H1 (cell line): ENCODE measurements around the gene ADCY9. TPM values are rescaled to one million over a fixed set of nuclear protein-coding genes. Genes with fewer than 3 reads are reported as not detected.

ENCODE experiments used
- CTCF ChIA-PET: fragments of 300-600 bp; sonication (Branson Sonifier 250); formaldehyde crosslinking; loops from one replicate; lab custom pipeline; 2021; ENCODE audit not compliant: partially characterized antibody; lab: Charles Lee
- POLR2A ChIA-PET: fragments of 300-600 bp; sonication (Branson Sonifier 250); formaldehyde crosslinking; loops from one replicate; lab custom pipeline; 2021; ENCODE audit warnings: inconsistent platforms; ENCODE audit not compliant: partially characterized antibody; lab: Charles Lee
- DNase-seq, 2 experiments: peaks; one replicate each; pipeline versions ENCODE4 v3.0.0 to v3.0.0-alpha.2; 2010 to 2022; ENCODE audit warnings: low spot score in 2 of 2, low read depth in 1 of 2, mixed read lengths in 1 of 2
- FAIRE-seq: peaks from 2 replicates; lab custom pipeline; 2011; peaks lifted over from hg19 to GRCh38; lab: Jason Lieb, UNC
- H2AFZ ChIP-seq: 2 replicates; pipeline ENCODE4 v1.8.1; 2012; ENCODE audit warnings: low read length, inconsistent platforms
- H2AK5ac ChIP-seq: 2 replicates; pipeline ENCODE4 v1.6.1; 2013; ENCODE audit warnings: low read depth, low read length
- H2BK120ac ChIP-seq: replicated peaks from 2 replicates; pipeline ENCODE3; 2013; ENCODE audit warnings: low read depth, low read length, inconsistent platforms
- H2BK12ac ChIP-seq: 2 replicates; pipeline ENCODE4 v1.6.1; 2013; ENCODE audit warnings: low read depth, low read length
- H2BK15ac ChIP-seq: 2 replicates; pipeline ENCODE4 v1.6.1; 2013; ENCODE audit warnings: low read length
- H2BK20ac ChIP-seq: 2 replicates; pipeline ENCODE4 v1.6.1; 2013; ENCODE audit warnings: low read length
- H2BK5ac ChIP-seq: 2 replicates; pipeline ENCODE4 v1.6.1; 2013; ENCODE audit warnings: low read depth, low read length
- H3K14ac ChIP-seq: 2 replicates; pipeline ENCODE4 v1.6.1; 2013; ENCODE audit warnings: inconsistent platforms; ENCODE audit not compliant: insufficient read length
- H3K18ac ChIP-seq: 2 replicates; pipeline ENCODE4 v1.6.1; 2013; ENCODE audit warnings: low read length; ENCODE audit errors: extremely low read depth
- H3K23ac ChIP-seq: 2 replicates; pipeline ENCODE4 v1.6.1; 2013; ENCODE audit warnings: inconsistent platforms; ENCODE audit not compliant: insufficient read length
- H3K23me2 ChIP-seq: 2 replicates; pipeline ENCODE4 v1.6.1; 2013; ENCODE audit warnings: low read depth, low read length
- H3K27ac ChIP-seq: 2 replicates; pipeline ENCODE4 v1.6.1; 2011; ENCODE audit warnings: low read depth, low read length, inconsistent platforms
- H3K27me3 ChIP-seq, 4 experiments: replicated peaks in 1 of 4; 1 replicate in 1 of 4; 2 replicates in 3 of 4; pipeline versions ENCODE4 v1.6.1 to v1.8.1; 2011 to 2013; ENCODE audit warnings: low read length in 3 of 4, mild to moderate bottlenecking in 3 of 4, inconsistent platforms in 2 of 4, mixed read lengths in 2 of 4, moderate library complexity in 1 of 4; ENCODE audit not compliant: control insufficient read depth in 3 of 4, insufficient read depth in 3 of 4; ENCODE audit errors: extremely low read depth in 1 of 4
- H3K36me3 ChIP-seq, 4 experiments: 2 replicates each; pipeline versions ENCODE4 v1.6.1 to v1.8.1; 2011 to 2013; ENCODE audit warnings: mild to moderate bottlenecking in 4 of 4, low read length in 3 of 4, moderate library complexity in 2 of 4, control low read depth in 1 of 4, inconsistent platforms in 1 of 4; ENCODE audit not compliant: insufficient read depth in 4 of 4, control insufficient read depth in 2 of 4
- H3K4ac ChIP-seq: replicated peaks from 2 replicates; pipeline ENCODE3; 2013; ENCODE audit warnings: low read length, low read depth, mixed read lengths, inconsistent platforms; ENCODE audit not compliant: insufficient read length
- H3K4me1 ChIP-seq, 4 experiments: replicated peaks in 1 of 4; 1 replicate in 1 of 4; 2 replicates in 3 of 4; pipeline versions ENCODE4 v1.6.1 to v1.8.1; 2011 to 2013; ENCODE audit warnings: low read length in 3 of 4, inconsistent platforms in 2 of 4, mixed read lengths in 1 of 4; ENCODE audit not compliant: insufficient read depth in 4 of 4, control insufficient read depth in 3 of 4
- H3K4me2 ChIP-seq, 2 experiments: 2 replicates each; pipeline versions ENCODE4 v1.6.1 to v1.8.1; 2011 to 2013; ENCODE audit warnings: low read depth in 2 of 2, low read length in 2 of 2, control low read depth in 1 of 2, inconsistent platforms in 1 of 2, mild to moderate bottlenecking in 1 of 2; ENCODE audit not compliant: insufficient read depth in 1 of 2
- H3K4me3 ChIP-seq, 4 experiments: fragments of 200-600, 300-600 bp in 1 of 4; sonication (generic), shearing (Covaris generic), sonication (Bioruptor Twin) in 1 of 4; 2 replicates each; pipeline versions ENCODE4 v1.5.1 to v1.8.1; 2011 to 2016; ENCODE audit warnings: low read length in 4 of 4, low read depth in 3 of 4, control low read depth in 2 of 4, inconsistent platforms in 2 of 4, mild to moderate bottlenecking in 2 of 4, mixed read lengths in 1 of 4, moderate library complexity in 1 of 4; ENCODE audit not compliant: insufficient read depth in 2 of 4; ENCODE audit errors: extremely low read depth in 1 of 4
- H3K56ac ChIP-seq: replicated peaks from 2 replicates; pipeline ENCODE3; 2013; ENCODE audit warnings: low read depth, mild to moderate bottlenecking, mixed read lengths, low read length, inconsistent platforms; ENCODE audit not compliant: insufficient read length
- H3K79me1 ChIP-seq: 2 replicates; pipeline ENCODE4 v1.6.1; 2013; ENCODE audit warnings: low read depth, low read length, control low read depth
- H3K79me2 ChIP-seq, 2 experiments: 2 replicates each; pipeline versions ENCODE4 v1.6.1 to v1.8.1; 2012 to 2013; ENCODE audit warnings: low read length in 2 of 2, mild to moderate bottlenecking in 2 of 2, inconsistent platforms in 1 of 2; ENCODE audit not compliant: insufficient read depth in 2 of 2, control insufficient read depth in 1 of 2
- H3K9ac ChIP-seq, 4 experiments: replicated peaks in 1 of 4; 1 replicate in 1 of 4; 2 replicates in 3 of 4; pipeline versions ENCODE4 v1.6.1 to v1.8.1; 2011 to 2013; ENCODE audit warnings: low read depth in 3 of 4, low read length in 3 of 4, control low read depth in 2 of 4, mild to moderate bottlenecking in 2 of 4, moderate library complexity in 2 of 4, inconsistent platforms in 1 of 4; ENCODE audit errors: extremely low read depth in 1 of 4
- H3K9me3 ChIP-seq, 2 experiments: 2 replicates each; pipeline versions ENCODE4 v1.6.1 to v1.8.1; 2012 to 2013; ENCODE audit warnings: mild to moderate bottlenecking in 2 of 2, moderate library complexity in 2 of 2, control low read depth in 1 of 2, inconsistent platforms in 1 of 2, low read depth in 1 of 2, low read length in 1 of 2, mixed read lengths in 1 of 2; ENCODE audit not compliant: insufficient read depth in 2 of 2
- H4K20me1 ChIP-seq, 2 experiments: replicated peaks in 1 of 2; 2 replicates each; pipeline versions ENCODE3 to v1.8.1; 2011 to 2013; ENCODE audit warnings: inconsistent platforms in 2 of 2, low read length in 2 of 2, mild to moderate bottlenecking in 1 of 2; ENCODE audit not compliant: insufficient read depth in 2 of 2, control insufficient read depth in 1 of 2
- H4K5ac ChIP-seq: 2 replicates; pipeline ENCODE4 v1.6.1; 2013; ENCODE audit warnings: low read length, low read depth, mixed read lengths, inconsistent platforms; ENCODE audit not compliant: insufficient read length
- H4K8ac ChIP-seq: 2 replicates; pipeline ENCODE4 v1.8.0; 2013; ENCODE audit warnings: mild to moderate bottlenecking, moderate library complexity, low read length, inconsistent platforms; ENCODE audit not compliant: insufficient read depth; ENCODE audit errors: extremely low read depth
- H4K91ac ChIP-seq: replicated peaks from 2 replicates; pipeline ENCODE3; 2013; ENCODE audit warnings: low read length, mixed read lengths, inconsistent platforms; ENCODE audit not compliant: insufficient read length
- ASH2L ChIP-seq: fragments of 200-600, 300-600 bp; sonication (generic); IDR thresholded peaks from one replicate; pipeline ENCODE4 v1.7.1; 2017; ENCODE audit warnings: low read length
- BRCA1 ChIP-seq: IDR thresholded peaks from 2 replicates; pipeline ENCODE4 v1.6.1; 2012; ENCODE audit warnings: low read depth, low read length, improper control_type of control experiment
- CBX5 ChIP-seq: fragments of 300-800, 300-1000 bp; sonication (generic); IDR thresholded peaks from 2 replicates; pipeline ENCODE4 v1.7.1; 2016; ENCODE audit warnings: antibody characterized with exemption, low read length, low read depth
- CTBP2 ChIP-seq: IDR thresholded peaks from 2 replicates; pipeline ENCODE4 v1.7.0; 2011; ENCODE audit warnings: borderline replicate concordance, mild to moderate bottlenecking, moderate library complexity, mixed read lengths, low read length; ENCODE audit not compliant: insufficient read depth, insufficient read length
- FOSL1 ChIP-seq: IDR thresholded peaks from 2 replicates; pipeline ENCODE4 v1.6.1; 2011; ENCODE audit warnings: mild to moderate bottlenecking, low read depth, low read length, moderate library complexity; ENCODE audit not compliant: insufficient read depth
- JUND ChIP-seq: IDR thresholded peaks from 2 replicates; pipeline ENCODE4 v1.6.1; 2011; ENCODE audit warnings: mild to moderate bottlenecking, improper control_type of control experiment, low read length
- KDM1A ChIP-seq: fragments of 200-600, 300-600 bp; sonication (generic); IDR thresholded peaks from 2 replicates; pipeline ENCODE4 v1.7.1; 2016; ENCODE audit warnings: mild to moderate bottlenecking, low read length, borderline replicate concordance
- KDM4A ChIP-seq: IDR thresholded peaks from one replicate; pipeline ENCODE4 v1.7.1; 2012; ENCODE audit warnings: low read depth, mild to moderate bottlenecking, moderate library complexity, low read length, inconsistent platforms; ENCODE audit not compliant: severe bottlenecking
- SRF ChIP-seq: IDR thresholded peaks from 2 replicates; pipeline ENCODE4 v1.6.1; 2011; ENCODE audit warnings: mild to moderate bottlenecking, low read depth, low read length, moderate library complexity
- TBP ChIP-seq: IDR thresholded peaks from 2 replicates; pipeline ENCODE4 v1.6.1; 2011; ENCODE audit warnings: low read depth, low read length, improper control_type of control experiment
- TCF12 ChIP-seq: IDR thresholded peaks from 2 replicates; pipeline ENCODE4 v1.6.1; 2011; ENCODE audit warnings: low read depth, mild to moderate bottlenecking, low read length
- TEAD4 ChIP-seq: IDR thresholded peaks from 2 replicates; pipeline ENCODE4 v1.6.1; 2012; ENCODE audit warnings: low read depth, low read length, inconsistent platforms, mixed read lengths
- ZNF274 ChIP-seq: IDR thresholded peaks from 2 replicates; pipeline ENCODE4 v1.7.0; 2012; ENCODE audit warnings: low read length, borderline replicate concordance; ENCODE audit errors: extremely low read depth
- WGBS, 2 experiments: shearing (Covaris generic) in 1 of 2; methylation state at CpG; one replicate each; pipeline versions ENCODE4 v1.1.6 to v1.1.7; 2013 to 2015; ENCODE audit warnings: low lambda C conversion rate in 2 of 2, mixed read lengths in 2 of 2, inconsistent platforms in 1 of 2, low coverage in 1 of 2, missing lambda C conversion rate in 1 of 2; ENCODE audit not compliant: insufficient replicate concordance in 2 of 2, insufficient coverage in 1 of 2, insufficient read length in 1 of 2; ENCODE audit errors: extremely low coverage in 1 of 2, missing lambda C conversion rate in 1 of 2; 5-methylcytosine and 5-hydroxymethylcytosine counted together
- polyA plus RNA-seq, 7 experiments: library from polyadenylated mRNA; depleted of rRNA in 3 of 7; stranded (reverse) in 5 of 7; unstranded in 2 of 7; fragments of >200 nt in 5 of 7; fragments of 200-250 nt in 2 of 7; gene quantifications; 1 replicate in 5 of 7; 2 replicates in 1 of 7; 4 replicates in 1 of 7; pipeline versions ENCODE4 v1.2.1 to v1.2.3, GENCODE V29; 2011 to 2013; ENCODE audit warnings: missing spikeins in 2 of 7, mixed read lengths in 2 of 7
- total RNA-seq: library from RNA; stranded (reverse); fragmentation: NEBNext Ultra II Directional; extraction: Animal tissue kit (Norgen Biotek cat#: 25700); gene quantifications from 2 replicates; pipeline ENCODE4 v1.2.1, GENCODE V29; 2021
- TF ChIP-seq, protein P1 (sequence below): IDR thresholded peaks from 2 replicates; pipeline ENCODE4 v1.6.1; 2012; ENCODE audit warnings: low read length, inconsistent platforms

Gene ADCY9
- total and polyA plus RNA-seq, 2 of the 8 experiments (the other 6 are each of a cell fraction or from before 2014, with no cell fraction given): 5.4 to 13.1 TPM

DNA sequence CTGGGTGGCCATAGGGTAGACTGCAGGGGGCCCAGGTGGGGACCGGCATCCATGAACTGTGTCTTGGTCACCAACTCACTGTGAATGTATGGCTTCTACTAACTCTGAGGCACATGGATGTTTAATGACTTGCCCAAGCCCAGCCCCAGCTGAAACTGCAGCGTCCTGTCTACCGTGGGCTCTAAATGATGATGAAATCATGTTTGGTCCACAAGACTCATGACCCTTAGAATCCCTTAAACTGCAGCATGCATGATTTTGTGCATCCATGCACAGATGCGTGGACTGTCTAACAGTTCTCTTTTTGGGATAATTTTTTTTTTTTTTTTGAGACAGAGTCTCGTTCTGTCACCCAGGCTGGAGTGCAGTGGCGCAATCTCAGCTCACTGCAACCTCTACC lies 203.3 kb downstream of the ADCY9 start:
- H3K56ac ChIP-seq: no peak overlapping the region
- H3K18ac ChIP-seq: no peak overlapping the region
- no peaks in the 10 kb centered on the region for H3K36me3 ChIP-seq
- H3K9me3 ChIP-seq: peaks cover 7% of the 10 kb centered on the region in 2 experiments; a peak in 3 of 4 replicates
- FAIRE-seq: no peak
- no peak overlapping the region for H4K5ac ChIP-seq
- no peak overlapping the region for H2BK20ac ChIP-seq
- H3K9ac ChIP-seq: no peak overlapping the region
- H3K4me2 ChIP-seq: no peak overlapping the region
- H4K8ac ChIP-seq: no peak overlapping the region
- no peaks in the 10 kb centered on the region for H3K79me2 ChIP-seq
- H3K23ac ChIP-seq: no peak overlapping the region
- DNase-seq: no peak
- H3K4ac ChIP-seq: no peak overlapping the region
- H2AFZ ChIP-seq: no peak overlapping the region
- H3K4me1 ChIP-seq: peaks cover 0 to 3% (median under 1%) of the 10 kb centered on the region in 4 experiments; a peak in 1 of 7 replicates
- H3K4me3 ChIP-seq: no peak overlapping the region
- H3K14ac ChIP-seq: no peak overlapping the region
- H3K27me3 ChIP-seq: no peaks in the 10 kb centered on the region
- H4K20me1 ChIP-seq: no peaks in the 10 kb centered on the region
- ChIA-PET POLR2A (no interaction called here), CTCF (no interaction called here)
- no peak overlapping the region for H2BK5ac ChIP-seq
- no peaks in the 10 kb centered on the region for H3K79me1 ChIP-seq
- H2BK120ac ChIP-seq: no peak overlapping the region
- no peak overlapping the region for H3K27ac ChIP-seq
- no peak overlapping the region for H4K91ac ChIP-seq
- H2AK5ac ChIP-seq: no peak overlapping the region
- no peak overlapping the region for H2BK12ac ChIP-seq
- 82% methylated on average over 4 of the region's 6 CpGs; no CpG with 5 or more reads in 1 of the 2 experiments for WGBS, 2 experiments
- H3K23me2 ChIP-seq: no peaks in the 10 kb centered on the region
- H2BK15ac ChIP-seq: no peak overlapping the region
- TF ChIP-seq BRCA1 (no peak), CTBP2 (no peak), TBP (no peak), CBX5 (no peak), KDM1A (no peak), KDM4A (no peak), JUND (no peak), FOSL1 (no peak), ASH2L (no peak), TEAD4 (no peak), ZNF274 (no peak), SRF (no peak), TCF12 (no peak)
- TF ChIP-seq, protein P1, sequence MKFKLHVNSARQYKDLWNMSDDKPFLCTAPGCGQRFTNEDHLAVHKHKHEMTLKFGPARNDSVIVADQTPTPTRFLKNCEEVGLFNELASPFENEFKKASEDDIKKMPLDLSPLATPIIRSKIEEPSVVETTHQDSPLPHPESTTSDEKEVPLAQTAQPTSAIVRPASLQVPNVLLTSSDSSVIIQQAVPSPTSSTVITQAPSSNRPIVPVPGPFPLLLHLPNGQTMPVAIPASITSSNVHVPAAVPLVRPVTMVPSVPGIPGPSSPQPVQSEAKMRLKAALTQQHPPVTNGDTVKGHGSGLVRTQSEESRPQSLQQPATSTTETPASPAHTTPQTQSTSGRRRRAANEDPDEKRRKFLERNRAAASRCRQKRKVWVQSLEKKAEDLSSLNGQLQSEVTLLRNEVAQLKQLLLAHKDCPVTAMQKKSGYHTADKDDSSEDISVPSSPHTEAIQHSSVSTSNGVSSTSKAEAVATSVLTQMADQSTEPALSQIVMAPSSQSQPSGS: no peak
